T-helper 1 cell treated with Interleukin-12 subunit alpha and Interleukin-12 subunit beta and Interleukin-4 antibody, amounts not matched to agents 30 μg/mL and 1 μg/mL, for 36 hours (primary cell): ENCODE results near the gene ZNF829.

ENCODE experiments used
- H3K27ac Mint-ChIP-seq: one replicate; pipeline ENCODE4 v1.8.0; 2021; ENCODE audit warnings: mild to moderate bottlenecking, mixed read lengths
- H3K27me3 Mint-ChIP-seq: one replicate; pipeline ENCODE4 v1.8.0; 2021; ENCODE audit warnings: low read depth, mixed read lengths
- H3K36me3 Mint-ChIP-seq: one replicate; pipeline ENCODE4 v1.8.0; 2021; ENCODE audit warnings: low read depth, mixed read lengths
- H3K4me1 Mint-ChIP-seq: one replicate; pipeline ENCODE4 v1.8.0; 2021; ENCODE audit warnings: low read depth, mixed read lengths
- H3K4me3 Mint-ChIP-seq: one replicate; pipeline ENCODE4 v1.8.0; 2021; ENCODE audit warnings: mild to moderate bottlenecking, moderate library complexity, mixed read lengths
- H3K9me3 Mint-ChIP-seq: one replicate; pipeline ENCODE4 v1.8.0; 2021; ENCODE audit warnings: mixed read lengths

The ZNF829 gene

GRCh38 chr19:36850559-36851442 is 65.3 kb downstream of the ZNF829 start, which contains the start of gene ZNF345:
ZNF345 (plus strand) TSS chr19:36850876; CDS start chr19:36876831, 25,955 bp downstream.
- peaks cover 30% of the 10 kb centered on the region for H3K9me3 Mint-ChIP-seq
- no peak within 1 kb of the TSS for H3K27ac Mint-ChIP-seq
- peaks cover 29% of the 10 kb centered on the region for H3K36me3 Mint-ChIP-seq
- H3K4me3 Mint-ChIP-seq: no peak within 1 kb of the TSS
- H3K27me3 Mint-ChIP-seq: no peaks in the 10 kb centered on the region
- H3K4me1 Mint-ChIP-seq: peaks cover 4% of the 10 kb centered on the region

GRCh38 chr19:36849701-36850558 is 66.2 kb downstream of the ZNF829 start:
- Mint-ChIP-seq H3K36me3 (peaks cover 32% of the 10 kb centered on the region), H3K4me3 (no peak overlapping the region), H3K27ac (no peak overlapping the region)

GRCh38 chr19:36847968-36848367 is 68.1 kb downstream of the ZNF829 start:
- H3K27me3 Mint-ChIP-seq: no peaks in the 10 kb centered on the region
- peaks cover 4% of the 10 kb centered on the region for H3K4me1 Mint-ChIP-seq
- peaks cover 24% of the 10 kb centered on the region for H3K9me3 Mint-ChIP-seq
- peaks cover 30% of the 10 kb centered on the region for H3K36me3 Mint-ChIP-seq
- H3K4me3 Mint-ChIP-seq: no peak overlapping the region
- H3K27ac Mint-ChIP-seq: peak overlapping the region; percentile 87

More at GRCh38 chr19:36849701-36850558, 66.2 kb downstream of the ZNF829 start:
- Mint-ChIP-seq H3K4me1 (peaks cover 4% of the 10 kb centered on the region), H3K9me3 (peaks cover 33% of the 10 kb centered on the region), H3K27me3 (no peaks in the 10 kb centered on the region)

GRCh38 chr19:36838784-36839324 is 77.2 kb downstream of the ZNF829 start:
- H3K27ac Mint-ChIP-seq: peak overlapping the region; percentile 67

More at GRCh38 chr19:36838784-36839324, 77.2 kb downstream of the ZNF829 start:
- H3K27me3 Mint-ChIP-seq: no peaks in the 10 kb centered on the region
- H3K9me3 Mint-ChIP-seq: peaks cover 38% of the 10 kb centered on the region
- H3K36me3 Mint-ChIP-seq: peaks cover 40% of the 10 kb centered on the region
- peak overlapping the region; percentile 71 for H3K4me3 Mint-ChIP-seq
- peaks cover 4% of the 10 kb centered on the region for H3K4me1 Mint-ChIP-seq
